ENCODE data around the gene DKKL1. TPM values are rescaled to one million over a fixed set of nuclear protein-coding genes. Genes with fewer than 3 reads are reported as not detected.

Gene DKKL1
- total and polyA plus RNA-seq, 2 experiments from 2014 or later: 11.0 to 14.0 TPM

DNA sequence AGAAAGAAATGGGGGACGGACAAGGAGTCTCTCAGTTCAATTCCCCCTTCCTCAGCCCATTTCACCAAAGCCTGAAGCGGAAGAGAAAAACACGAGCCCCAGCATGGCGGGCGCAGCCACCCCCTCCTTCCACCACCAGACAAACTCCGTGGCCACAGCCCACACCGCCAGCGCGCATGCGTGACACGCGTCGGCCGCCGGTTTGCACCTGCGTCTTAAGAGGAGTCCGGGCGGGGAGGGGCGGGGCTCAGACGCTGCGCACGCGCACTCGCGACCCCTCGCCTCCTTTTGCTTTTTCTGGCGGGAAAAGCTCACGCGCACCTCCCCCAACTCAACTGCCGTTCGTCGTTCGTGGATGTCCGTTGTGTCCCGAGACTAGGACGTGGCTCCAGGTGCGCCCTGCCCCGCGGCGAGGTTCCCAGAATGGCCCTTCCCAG, 24.3 kb downstream of the DKKL1 start, which contains the start of gene KASH5:
KASH5 (plus strand) TSS at position 314 of the 437 bp plus-strand sequence. CDS start 2,635 bp downstream, outside the sequence.
- peak in 1 of 2 donors; percentile 77 for DNase-seq (ENCODE audit: low read depth in 1 of 2, low spot score in 1 of 2)
- no peaks in the 10 kb centered on the region for H3K4me1 ChIP-seq (ENCODE audit: low read depth)
- H3K9me3 ChIP-seq (ENCODE audit: low read depth): no peaks in the 10 kb centered on the region
- H3K27me3 ChIP-seq: no peaks in the 10 kb centered on the region
- H3K36me3 ChIP-seq: no peaks in the 10 kb centered on the region
- no peak within 1 kb of the TSS for H3K4me3 ChIP-seq
- TF ChIP-seq, protein P1, sequence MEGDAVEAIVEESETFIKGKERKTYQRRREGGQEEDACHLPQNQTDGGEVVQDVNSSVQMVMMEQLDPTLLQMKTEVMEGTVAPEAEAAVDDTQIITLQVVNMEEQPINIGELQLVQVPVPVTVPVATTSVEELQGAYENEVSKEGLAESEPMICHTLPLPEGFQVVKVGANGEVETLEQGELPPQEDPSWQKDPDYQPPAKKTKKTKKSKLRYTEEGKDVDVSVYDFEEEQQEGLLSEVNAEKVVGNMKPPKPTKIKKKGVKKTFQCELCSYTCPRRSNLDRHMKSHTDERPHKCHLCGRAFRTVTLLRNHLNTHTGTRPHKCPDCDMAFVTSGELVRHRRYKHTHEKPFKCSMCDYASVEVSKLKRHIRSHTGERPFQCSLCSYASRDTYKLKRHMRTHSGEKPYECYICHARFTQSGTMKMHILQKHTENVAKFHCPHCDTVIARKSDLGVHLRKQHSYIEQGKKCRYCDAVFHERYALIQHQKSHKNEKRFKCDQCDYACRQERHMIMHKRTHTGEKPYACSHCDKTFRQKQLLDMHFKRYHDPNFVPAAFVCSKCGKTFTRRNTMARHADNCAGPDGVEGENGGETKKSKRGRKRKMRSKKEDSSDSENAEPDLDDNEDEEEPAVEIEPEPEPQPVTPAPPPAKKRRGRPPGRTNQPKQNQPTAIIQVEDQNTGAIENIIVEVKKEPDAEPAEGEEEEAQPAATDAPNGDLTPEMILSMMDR (IDR thresholded peaks at IDR 0.05; ENCODE audit: low read depth, low read length): no peak
- no peak within 1 kb of the TSS for H3K27ac ChIP-seq

DNA sequence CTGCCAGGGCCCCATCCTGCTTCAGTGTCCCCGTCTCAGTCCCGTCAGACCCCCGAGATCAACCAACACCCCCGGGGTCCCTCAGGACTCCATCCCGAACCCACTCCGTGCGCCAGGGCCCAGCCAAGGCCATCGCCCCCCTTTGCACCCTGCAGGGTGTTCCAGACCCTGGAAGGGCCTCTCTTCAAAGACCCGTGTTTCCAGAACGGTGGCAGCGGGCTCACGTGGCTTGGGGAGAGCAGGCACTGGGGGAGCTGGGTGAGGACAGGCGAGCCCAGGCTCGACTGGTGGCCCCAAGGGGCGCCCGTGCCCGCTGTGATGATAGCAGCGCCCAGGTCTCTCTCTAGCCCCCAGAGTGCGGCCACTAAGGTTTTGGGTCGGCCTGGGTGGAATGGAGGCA, 25.7 kb downstream of the DKKL1 start:
- no peak for DNase-seq (ENCODE audit: low read depth in 1 of 2, low spot score in 1 of 2)
- no peaks in the 10 kb centered on the region for H3K4me1 ChIP-seq (ENCODE audit: low read depth)
- TF ChIP-seq, protein P1 (IDR thresholded peaks at IDR 0.05; ENCODE audit: low read depth, low read length): no peak
- H3K9me3 ChIP-seq (ENCODE audit: low read depth): no peaks in the 10 kb centered on the region
- H3K27ac ChIP-seq: no peak overlapping the region
- H3K4me3 ChIP-seq: no peak overlapping the region
- H3K27me3 ChIP-seq: no peaks in the 10 kb centered on the region
- H3K36me3 ChIP-seq: no peaks in the 10 kb centered on the region

- Histone ChIP-seq H3K36me3 (no peaks in the 10 kb centered on the region), H3K4me1 (ENCODE audit: low read depth) (no peaks in the 10 kb centered on the region), H3K27ac (no peak overlapping the region), H3K27me3 (no peaks in the 10 kb centered on the region), H3K9me3 (ENCODE audit: low read depth) (no peaks in the 10 kb centered on the region), H3K4me3 (no peak overlapping the region)
- TF ChIP-seq, protein P1 (IDR thresholded peaks at IDR 0.05; ENCODE audit: low read depth, low read length): no peak
- no peak for DNase-seq (ENCODE audit: low read depth in 1 of 2, low spot score in 1 of 2)
These were observed 26.7 kb downstream of the DKKL1 start for GRCh38 chr19:49390131-49390928.

DNA sequence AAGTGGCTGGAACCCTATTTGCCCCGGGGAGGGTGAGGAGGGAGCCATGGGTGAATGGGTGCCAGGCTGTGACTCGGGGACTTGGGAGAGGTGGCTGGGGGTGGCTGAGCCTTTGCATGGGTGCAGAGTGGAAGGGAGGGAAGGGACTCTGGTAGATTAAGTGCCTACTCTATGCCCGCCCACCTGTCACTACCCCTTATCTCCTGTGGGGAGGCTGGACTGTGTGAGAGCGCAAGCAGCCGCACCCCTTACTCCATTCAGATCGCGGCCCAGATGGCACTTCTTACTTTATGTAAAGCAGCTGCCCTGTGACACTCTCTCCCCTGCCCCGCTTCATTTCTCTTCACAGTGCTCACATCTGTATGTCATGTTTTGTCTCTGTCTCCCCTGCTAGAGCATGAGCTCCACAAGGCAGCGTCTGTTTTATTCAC, 27.3 kb downstream of the DKKL1 start:
- TF ChIP-seq, protein P1 (IDR thresholded peaks at IDR 0.05; ENCODE audit: low read depth, low read length): no peak

DNA sequence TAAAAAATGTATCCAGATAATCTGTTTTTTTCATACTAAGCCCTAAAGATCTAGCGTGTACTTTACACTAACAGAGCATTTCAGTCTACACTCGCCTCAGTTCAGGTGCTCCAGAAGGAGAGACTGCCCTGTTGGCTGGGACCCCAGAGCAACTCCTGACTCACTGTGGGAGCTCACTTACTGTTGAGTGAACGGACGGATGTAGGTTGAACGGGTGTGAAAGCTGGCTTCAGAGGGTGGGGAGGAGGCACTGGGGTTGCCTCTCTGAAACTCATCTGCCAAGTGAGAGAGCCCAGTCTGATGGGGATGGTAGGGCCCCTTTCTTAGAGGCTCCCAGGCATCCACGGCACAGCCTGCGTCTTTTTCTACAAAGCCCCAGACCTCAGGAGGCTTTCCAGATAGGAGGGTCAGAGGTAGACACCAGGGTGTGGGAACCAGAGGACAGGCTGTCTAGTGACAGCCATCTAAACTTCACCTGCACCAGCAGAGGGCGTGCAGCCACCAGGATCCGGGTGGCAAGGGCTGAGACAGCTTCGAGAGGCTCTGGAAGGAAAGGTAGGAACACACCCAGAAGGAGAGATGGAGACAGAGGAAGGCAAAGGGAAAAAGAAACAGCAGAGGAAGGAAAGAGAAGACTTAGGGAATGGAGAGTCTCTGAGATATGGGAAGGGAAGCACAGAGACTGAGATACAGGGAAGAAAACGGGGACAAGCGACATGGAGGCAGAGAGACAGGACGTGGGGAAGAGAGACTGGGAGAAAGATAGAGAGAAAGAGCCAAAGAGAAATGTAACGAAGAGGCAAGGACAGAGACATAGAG, 28.1 kb downstream of the DKKL1 start:
- H3K36me3 ChIP-seq: no peaks in the 10 kb centered on the region
- TF ChIP-seq, protein P1 (IDR thresholded peaks at IDR 0.05; ENCODE audit: low read depth, low read length): peak; percentile 79
- DNase-seq (ENCODE audit: low read depth in 1 of 2, low spot score in 1 of 2): peak; percentile 78 to 88
- H3K4me1 ChIP-seq (ENCODE audit: low read depth): no peaks in the 10 kb centered on the region
- no peaks in the 10 kb centered on the region for H3K9me3 ChIP-seq (ENCODE audit: low read depth)
- no peak overlapping the region for H3K4me3 ChIP-seq
- H3K27ac ChIP-seq: no peak overlapping the region
- no peaks in the 10 kb centered on the region for H3K27me3 ChIP-seq

More for the DNA sequence above, 27.3 kb downstream of the DKKL1 start:
- no peak for DNase-seq (ENCODE audit: low read depth in 1 of 2, low spot score in 1 of 2)
- Histone ChIP-seq H3K4me1 (ENCODE audit: low read depth) (no peaks in the 10 kb centered on the region), H3K36me3 (no peaks in the 10 kb centered on the region), H3K4me3 (no peak overlapping the region), H3K27me3 (no peaks in the 10 kb centered on the region), H3K9me3 (ENCODE audit: low read depth) (no peaks in the 10 kb centered on the region), H3K27ac (no peak overlapping the region)

Data from cardiac muscle cell (in vitro differentiated cells and primary cell).